Trophoblast cell (in vitro differentiated cells and primary cell): ENCODE data around the gene FOXQ1.

Source experiments
- DNase-seq, 2 donors: peaks; one replicate each; pipeline ENCODE4 v3.0.0-alpha.2; 2016
- H2AFZ ChIP-seq: 2 replicates; pipeline ENCODE4 v1.6.1; 2013; ENCODE audit warnings: low read length, moderate library complexity, mild to moderate bottlenecking; ENCODE audit not compliant: insufficient read depth, poor library complexity
- H2AK5ac ChIP-seq: 2 replicates; pipeline ENCODE4 v1.6.1; 2013; ENCODE audit warnings: mild to moderate bottlenecking, low read length
- H2BK120ac ChIP-seq: 2 replicates; pipeline ENCODE4 v1.6.1; 2013; ENCODE audit warnings: low read length, mild to moderate bottlenecking, moderate library complexity; ENCODE audit not compliant: insufficient read depth, poor library complexity
- H2BK12ac ChIP-seq: 2 replicates; pipeline ENCODE4 v1.6.1; 2013; ENCODE audit warnings: mild to moderate bottlenecking, low read length, moderate library complexity
- H2BK5ac ChIP-seq: 2 replicates; pipeline ENCODE4 v1.6.1; 2013; ENCODE audit warnings: low read length, low read depth, moderate library complexity, mild to moderate bottlenecking; ENCODE audit not compliant: poor library complexity
- H3K14ac ChIP-seq: 2 replicates; pipeline ENCODE4 v1.6.1; 2013; ENCODE audit warnings: mild to moderate bottlenecking, low read length
- H3K18ac ChIP-seq: 2 replicates; pipeline ENCODE4 v1.6.1; 2013; ENCODE audit warnings: mild to moderate bottlenecking, low read length
- H3K23ac ChIP-seq: 2 replicates; pipeline ENCODE4 v1.6.1; 2013; ENCODE audit warnings: low read length
- H3K27ac ChIP-seq: 2 replicates; pipeline ENCODE4 v1.5.1; 2013; ENCODE audit warnings: low read depth, mild to moderate bottlenecking, inconsistent platforms, low read length, moderate library complexity
- H3K27me3 ChIP-seq: 2 replicates; pipeline ENCODE4 v1.6.1; 2013; ENCODE audit warnings: inconsistent platforms, mild to moderate bottlenecking, low read length, moderate library complexity; ENCODE audit not compliant: insufficient read depth
- H3K36me3 ChIP-seq, 2 experiments: 1 replicate in 1 of 2; 2 replicates in 1 of 2; pipeline ENCODE4 v1.6.1; 2013; ENCODE audit warnings: low read length in 2 of 2, mild to moderate bottlenecking in 2 of 2, moderate library complexity in 1 of 2; ENCODE audit not compliant: insufficient read depth in 2 of 2, control insufficient read depth in 1 of 2
- H3K4ac ChIP-seq: 2 replicates; pipeline ENCODE4 v1.6.1; 2013; ENCODE audit warnings: low read depth, mild to moderate bottlenecking, low read length, moderate library complexity
- H3K4me1 ChIP-seq, 2 experiments: 1 replicate in 1 of 2; 2 replicates in 1 of 2; pipeline ENCODE4 v1.6.1; 2013; ENCODE audit warnings: low read length in 2 of 2, mild to moderate bottlenecking in 2 of 2, moderate library complexity in 1 of 2; ENCODE audit not compliant: insufficient read depth in 2 of 2, control insufficient read depth in 1 of 2
- H3K4me2 ChIP-seq: 2 replicates; pipeline ENCODE4 v1.6.1; 2013; ENCODE audit warnings: inconsistent platforms, mild to moderate bottlenecking, low read length, moderate library complexity
- H3K4me3 ChIP-seq: 2 replicates; pipeline ENCODE4 v1.5.1; 2013; ENCODE audit warnings: mild to moderate bottlenecking, low read depth, low read length, inconsistent platforms
- H3K79me1 ChIP-seq: one replicate; pipeline ENCODE4 v1.6.1; 2013; ENCODE audit warnings: low read length
- H3K79me2 ChIP-seq: 2 replicates; pipeline ENCODE4 v1.6.1; 2013; ENCODE audit warnings: low read length, mild to moderate bottlenecking; ENCODE audit not compliant: control insufficient read depth, insufficient read depth, poor library complexity
- H3K9ac ChIP-seq: 2 replicates; pipeline ENCODE4 v1.6.1; 2013; ENCODE audit warnings: mild to moderate bottlenecking, low read length
- H3K9me3 ChIP-seq: 2 replicates; pipeline ENCODE4 v1.6.1; 2013; ENCODE audit warnings: low read depth, mild to moderate bottlenecking, control low read depth, inconsistent platforms, low read length; ENCODE audit not compliant: insufficient read depth
- H4K12ac ChIP-seq: 2 replicates; pipeline ENCODE4 v1.6.1; 2013; ENCODE audit warnings: low read depth, mild to moderate bottlenecking, low read length, moderate library complexity
- H4K8ac ChIP-seq: 2 replicates; pipeline ENCODE4 v1.6.1; 2013; ENCODE audit warnings: low read depth, mild to moderate bottlenecking, low read length, moderate library complexity
- H4K91ac ChIP-seq: one replicate; pipeline ENCODE4 v1.6.1; 2013; ENCODE audit warnings: low read depth, mild to moderate bottlenecking, low read length, moderate library complexity
- WGBS: extraction: QIAGEN DNeasy Blood & Tissue Kit; methylation state at CpG from one replicate; pipeline ENCODE4 v1.1.7; 2013; ENCODE audit warnings: missing lambda C conversion rate; ENCODE audit not compliant: insufficient read length, insufficient coverage; ENCODE audit errors: extremely low coverage; 5-methylcytosine and 5-hydroxymethylcytosine counted together

The FOXQ1 gene

GRCh38 chr6:1312203-1312472 lies 240 bp downstream of the FOXQ1 start:
- no CpG with 5 or more reads among the region's 25 CpGs for WGBS
- Histone ChIP-seq H2BK120ac (no peak overlapping the region), H4K12ac (no peak overlapping the region), H4K8ac (no peak overlapping the region), H3K23ac (no peak overlapping the region), H3K9ac (no peak overlapping the region), H3K79me2 (no peaks in the 10 kb centered on the region), H3K4me3 (peak overlapping the region; percentile 52), H2BK12ac (no peak overlapping the region), H2BK5ac (no peak overlapping the region), H3K27ac (no peak overlapping the region), H3K9me3 (no peaks in the 10 kb centered on the region), H3K36me3 (no peaks in the 10 kb centered on the region), H3K79me1 (no peaks in the 10 kb centered on the region), H3K4me2 (peak overlapping the region; percentile 72), H4K91ac (no peak overlapping the region), H3K4me1 (peaks cover 18 to 19% of the 10 kb centered on the region in 2 experiments), H3K14ac (no peak overlapping the region), H3K18ac (no peak overlapping the region), H2AK5ac (no peak overlapping the region), H3K4ac (no peak overlapping the region), H2AFZ (no peak overlapping the region), H3K27me3 (peaks cover 70% of the 10 kb centered on the region)
- DNase-seq = no peak

- Histone ChIP-seq H3K4me2 (peak overlapping the region; percentile 72), H2BK5ac (no peak overlapping the region), H3K9me3 (no peaks in the 10 kb centered on the region), H2BK12ac (no peak overlapping the region), H3K4ac (no peak overlapping the region), H3K14ac (no peak overlapping the region), H3K18ac (no peak overlapping the region), H2AFZ (peak overlapping the region; percentile 59), H3K4me3 (no peak overlapping the region), H2BK120ac (no peak overlapping the region), H3K36me3 (no peaks in the 10 kb centered on the region), H3K27me3 (peaks cover 70% of the 10 kb centered on the region), H3K23ac (no peak overlapping the region), H2AK5ac (no peak overlapping the region), H4K8ac (no peak overlapping the region), H3K79me2 (no peaks in the 10 kb centered on the region), H3K4me1 (peaks cover 18 to 19% of the 10 kb centered on the region in 2 experiments), H3K9ac (no peak overlapping the region), H3K27ac (no peak overlapping the region), H4K91ac (no peak overlapping the region), H3K79me1 (no peaks in the 10 kb centered on the region), H4K12ac (no peak overlapping the region)
- DNase-seq = peak in 1 of 2 donors; percentile 24
- WGBS = no CpG with 5 or more reads among the region's 109 CpGs
Observed at GRCh38 chr6:1312473-1313367, 822 bp downstream of the FOXQ1 start.

GRCh38 chr6:1313384-1313766 lies 1.5 kb downstream of the FOXQ1 start:
- Histone ChIP-seq H3K4ac (no peak overlapping the region), H2AK5ac (no peak overlapping the region), H3K27ac (no peak overlapping the region), H4K91ac (no peak overlapping the region), H2AFZ (no peak overlapping the region), H2BK5ac (no peak overlapping the region), H3K14ac (no peak overlapping the region), H4K8ac (no peak overlapping the region), H3K18ac (no peak overlapping the region), H3K4me1 (peaks cover 18 to 19% of the 10 kb centered on the region in 2 experiments), H3K79me2 (no peaks in the 10 kb centered on the region), H3K79me1 (no peaks in the 10 kb centered on the region), H2BK12ac (no peak overlapping the region), H3K36me3 (no peaks in the 10 kb centered on the region), H4K12ac (no peak overlapping the region), H2BK120ac (no peak overlapping the region), H3K9me3 (no peaks in the 10 kb centered on the region), H3K9ac (no peak overlapping the region), H3K23ac (no peak overlapping the region), H3K4me3 (no peak overlapping the region), H3K27me3 (peaks cover 70% of the 10 kb centered on the region), H3K4me2 (peak overlapping the region; percentile 44)
- WGBS = no CpG with 5 or more reads among the region's 64 CpGs
- DNase-seq = peak in 1 of 2 donors; percentile 37

GRCh38 chr6:1313767-1314503 lies 2.0 kb downstream of the FOXQ1 start:
- DNase-seq = peak; percentile 30 to 50
- Histone ChIP-seq H2AK5ac (no peak overlapping the region), H4K12ac (no peak overlapping the region), H3K36me3 (no peaks in the 10 kb centered on the region), H2BK120ac (no peak overlapping the region), H3K4ac (no peak overlapping the region), H3K14ac (no peak overlapping the region), H2AFZ (no peak overlapping the region), H4K8ac (no peak overlapping the region), H2BK5ac (no peak overlapping the region), H3K27me3 (peaks cover 66% of the 10 kb centered on the region), H2BK12ac (no peak overlapping the region), H3K4me1 (peaks cover 18 to 19% of the 10 kb centered on the region in 2 experiments), H3K9ac (no peak overlapping the region), H4K91ac (no peak overlapping the region), H3K4me2 (peak overlapping the region; percentile 44), H3K23ac (no peak overlapping the region), H3K79me1 (no peaks in the 10 kb centered on the region), H3K4me3 (no peak overlapping the region), H3K79me2 (no peaks in the 10 kb centered on the region), H3K18ac (no peak overlapping the region), H3K27ac (no peak overlapping the region), H3K9me3 (no peaks in the 10 kb centered on the region)
- no CpG with 5 or more reads among the region's 45 CpGs for WGBS
